Heart left ventricle (tissue), 16 donors: Measurements from ENCODE around the gene ZBTB7C. TPM values are rescaled to one million over a fixed set of nuclear protein-coding genes. Genes with fewer than 3 reads are reported as not detected.

Experiments
- ATAC-seq, 4 donors: fragments of 200-7000 bp; cut with Tn5 transposase; one replicate each; pipeline ENCODE4 v1.9.1; 2020 to 2022; ENCODE audit warnings: moderate library complexity in 4 of 4, mild to moderate bottlenecking in 3 of 4, moderate number of reproducible peaks in 1 of 4
- DNase-seq, 5 donors: peaks; one replicate each; pipeline ENCODE4 v3.0.0-alpha.2; 2020
- H3K27ac ChIP-seq, 12 donors: fragments of 200-600 bp; sonication (generic) in 4 of 12; one replicate each; pipeline versions ENCODE4 v1.5.0 to v1.8.0; 2016 to 2022; ENCODE audit warnings: mild to moderate bottlenecking in 2 of 12
- H3K27me3 ChIP-seq, 9 donors: fragments of 200-600 bp; sonication (generic) in 2 of 9; one replicate each; pipeline versions ENCODE4 v1.5.1 to v1.8.0; 2016 to 2022; ENCODE audit warnings: mild to moderate bottlenecking in 3 of 9
- H3K36me3 ChIP-seq, 9 donors: fragments of 200-600 bp; sonication (generic) in 2 of 9; one replicate each; pipeline versions ENCODE4 v1.5.0 to v1.8.0; 2018 to 2022; ENCODE audit warnings: mild to moderate bottlenecking in 2 of 9
- H3K4me1 ChIP-seq, 12 donors: fragments of 200-600 bp; sonication (generic) in 4 of 12; one replicate each; pipeline versions ENCODE4 v1.5.0 to v1.8.0; 2016 to 2022; ENCODE audit warnings: mild to moderate bottlenecking in 3 of 12
- H3K4me3 ChIP-seq, 12 donors: fragments of 200-600 bp; sonication (generic) in 4 of 12; one replicate each; pipeline versions ENCODE4 v1.5.0 to v1.8.0; 2017 to 2022; ENCODE audit warnings: mild to moderate bottlenecking in 9 of 12, moderate library complexity in 4 of 12
- H3K9me3 ChIP-seq, 12 donors: fragments of 200-600 bp; sonication (generic) in 4 of 12; one replicate each; pipeline versions ENCODE4 v1.5.0 to v1.8.0; 2016 to 2022; ENCODE audit warnings: mild to moderate bottlenecking in 1 of 12
- POLR2A ChIP-seq, 2 donors: fragments of 450-650 bp; IDR thresholded peaks; one replicate each; pipeline ENCODE4 v1.6.1; 2017; ENCODE audit warnings: antibody characterized with exemption in 2 of 2, mild to moderate bottlenecking in 2 of 2, moderate library complexity in 2 of 2
- WGBS, 4 donors: extraction: QIAGEN DNeasy Blood & Tissue Kit in 2 of 4; methylation state at CpG; one replicate each; pipeline versions ENCODE4 v1.1.5 to v1.1.7; 2013 to 2018; 5-methylcytosine and 5-hydroxymethylcytosine counted together
- intact Hi-C, 10 donors: fragments of 100-400 bp; cut with DNase I; formaldehyde crosslinking; loops; one replicate each; pipeline versions ENCODE4 v1.11.1 to v1.14.2; 2022
- polyA plus RNA-seq, 2 donors: library from polyadenylated mRNA; stranded (reverse); fragments of 200-250 nt; gene quantifications; one replicate each; pipeline ENCODE4 v1.2.3, GENCODE V29; 2013
- total RNA-seq, 9 donors: library from RNA; depleted of rRNA in 2 of 9; stranded (reverse); fragments of >200 nt in 2 of 9; fragmentation: NEBNext Ultra II Directional in 3 of 9; extraction: Animal tissue kit (Norgen Biotek cat#: 25700) in 3 of 9; gene quantifications; one replicate each; pipeline versions ENCODE4 v1.1.0 to v1.2.4, GENCODE V29; 2016 to 2023
- TF ChIP-seq, protein P1 (sequence below), 12 donors: fragments of 200-600 bp; sonication (generic) in 4 of 12; IDR thresholded peaks; one replicate each; pipeline versions ENCODE4 v1.5.0 to v1.8.0; 2018 to 2022; ENCODE audit warnings: antibody characterized with exemption in 12 of 12, mild to moderate bottlenecking in 5 of 12
- donor health status: ischemic (EF 13 %, LVEDD 7.1; RV severe dilation, severe dysfunction).
- donor health status: healthy with polysubstance abuse.
- donor health status: DM: no; HTN: yes; CAD: no.
- donor health status: DM: no; HTN: no; CAD: no.
- donor health status: ischemic (EF 25% LVEDD 6.9; RV normal size, moderate dysfunction).
- donor health status: ischemic (EF 25% LVEDD 5.7; RV mildly dilated, moderate dysfunction).
- donor health status: healthy.
- donor health status: DM: yes; HTN: yes; CAD: no.
- donor health status: ischemic (EF 35%, LVEDD 5.7; RV mildly dilated, moderate dysfunction).
- donor health status: nonischemic (EF 11% LVEDD 7.7; RV severe dilation, severe dysfunction).
- donor health status: DM: yes; HTN: yes; CAD: no.
- donor health status: PGD.
- donor health status: ischemic (EF 29% LVEDD 5.4; RV normal size, mild dysfunction).
- donor health status: nonischemic (EF 23%, LVEDD 6.1; RV moderate dilation, normal function).

Gene ZBTB7C
- total and polyA plus RNA-seq, 11 donors, result 0.68 to 7.5 (median 2.3) TPM

GRCh38 chr18:48059455-48060010 is 349.6 kb downstream of the ZBTB7C start:
- ATAC-seq, result no peak
- Histone ChIP-seq H3K4me3 (no peak overlapping the region), H3K27me3 (peaks cover 0 to 3% (median 0%) of the 10 kb centered on the region in 9 donors), H3K9me3 (no peaks in the 10 kb centered on the region), H3K36me3 (no peaks in the 10 kb centered on the region), H3K4me1 (peaks cover 0 to 3% (median 0%) of the 10 kb centered on the region in 12 donors), H3K27ac (no peak overlapping the region)
- intact Hi-C loops, result no loop called here
- TF ChIP-seq, protein P1, sequence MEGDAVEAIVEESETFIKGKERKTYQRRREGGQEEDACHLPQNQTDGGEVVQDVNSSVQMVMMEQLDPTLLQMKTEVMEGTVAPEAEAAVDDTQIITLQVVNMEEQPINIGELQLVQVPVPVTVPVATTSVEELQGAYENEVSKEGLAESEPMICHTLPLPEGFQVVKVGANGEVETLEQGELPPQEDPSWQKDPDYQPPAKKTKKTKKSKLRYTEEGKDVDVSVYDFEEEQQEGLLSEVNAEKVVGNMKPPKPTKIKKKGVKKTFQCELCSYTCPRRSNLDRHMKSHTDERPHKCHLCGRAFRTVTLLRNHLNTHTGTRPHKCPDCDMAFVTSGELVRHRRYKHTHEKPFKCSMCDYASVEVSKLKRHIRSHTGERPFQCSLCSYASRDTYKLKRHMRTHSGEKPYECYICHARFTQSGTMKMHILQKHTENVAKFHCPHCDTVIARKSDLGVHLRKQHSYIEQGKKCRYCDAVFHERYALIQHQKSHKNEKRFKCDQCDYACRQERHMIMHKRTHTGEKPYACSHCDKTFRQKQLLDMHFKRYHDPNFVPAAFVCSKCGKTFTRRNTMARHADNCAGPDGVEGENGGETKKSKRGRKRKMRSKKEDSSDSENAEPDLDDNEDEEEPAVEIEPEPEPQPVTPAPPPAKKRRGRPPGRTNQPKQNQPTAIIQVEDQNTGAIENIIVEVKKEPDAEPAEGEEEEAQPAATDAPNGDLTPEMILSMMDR (IDR thresholded peaks at IDR 0.05), result no peak
- no peak for TF ChIP-seq POLR2A (IDR thresholded peaks at IDR 0.05)
- DNase-seq, result no peak
- 43 to 53% (median 50%) methylated on average over 5 of the region's 5 CpGs for WGBS, 4 donors

- H3K4me3 ChIP-seq, result no peak overlapping the region
- no peaks in the 10 kb centered on the region for H3K36me3 ChIP-seq
- TF ChIP-seq, protein P1 (IDR thresholded peaks at IDR 0.05), result no peak
- TF ChIP-seq POLR2A (IDR thresholded peaks at IDR 0.05), result no peak
- no peak overlapping the region for H3K27ac ChIP-seq
- no peaks in the 10 kb centered on the region for H3K9me3 ChIP-seq
- H3K4me1 ChIP-seq, result peaks cover 0 to 5% (median 0%) of the 10 kb centered on the region in 12 donors
- intact Hi-C loops, result no loop called here
- no peak for ATAC-seq
- WGBS, 4 donors, result 87 to 94% (median 92%) methylated on average over 6 of the region's 6 CpGs
- DNase-seq, result no peak
- peaks cover 0 to 3% (median 0%) of the 10 kb centered on the region in 9 donors for H3K27me3 ChIP-seq
These were observed 350.7 kb downstream of the ZBTB7C start for GRCh38 chr18:48058486-48058885.

DNA sequence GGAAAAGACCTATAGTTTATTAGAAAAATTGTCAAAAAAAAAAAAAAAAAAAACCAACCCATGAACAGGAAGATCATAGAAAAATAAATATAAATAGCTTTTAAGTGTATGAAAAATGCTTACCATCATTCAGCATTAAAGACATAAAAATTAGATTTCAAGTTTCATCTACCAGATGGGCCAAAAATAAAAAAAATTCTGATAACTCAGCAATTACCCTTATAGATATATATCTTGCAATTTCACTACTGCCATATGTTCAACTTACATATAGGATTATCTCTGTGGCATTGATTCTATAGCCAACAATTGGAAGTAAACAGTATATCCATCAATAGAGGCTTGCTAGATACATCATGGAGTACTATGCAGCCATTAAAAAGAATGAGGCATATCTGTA is 352.2 kb downstream of the ZBTB7C start:
- DNase-seq, result no peak
- TF ChIP-seq, protein P1 (IDR thresholded peaks at IDR 0.05), result no peak
- intact Hi-C loops, result no loop called here
- H3K4me1 ChIP-seq, result peaks cover 0 to 5% (median 0%) of the 10 kb centered on the region in 12 donors
- peaks cover 0 to 3% (median 0%) of the 10 kb centered on the region in 9 donors for H3K27me3 ChIP-seq
- no peaks in the 10 kb centered on the region for H3K36me3 ChIP-seq
- H3K27ac ChIP-seq, result no peak overlapping the region
- no peak for ATAC-seq
- H3K4me3 ChIP-seq, result no peak overlapping the region
- no peaks in the 10 kb centered on the region for H3K9me3 ChIP-seq

DNA sequence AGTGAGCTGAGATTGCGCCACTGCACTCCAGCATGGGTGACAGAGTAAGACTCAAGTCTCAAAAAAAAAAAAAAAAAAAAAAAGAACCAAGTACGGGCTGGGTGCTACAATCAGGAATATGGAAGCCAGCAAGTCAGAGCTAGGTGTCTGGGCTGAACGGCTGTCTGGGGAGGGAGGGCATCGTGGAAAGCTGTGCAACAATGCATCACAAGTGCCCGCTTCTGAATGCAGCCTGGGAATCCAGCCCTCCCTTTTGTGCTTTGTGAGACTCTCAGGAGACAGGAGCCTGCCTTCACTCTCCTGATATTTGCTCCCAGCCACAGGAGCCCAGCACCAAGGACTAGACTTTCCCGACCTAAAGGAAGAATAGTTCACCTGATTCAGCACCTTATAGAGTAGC is 353.8 kb downstream of the ZBTB7C start:
- no peak for ATAC-seq
- intact Hi-C loops, result no loop called here
- no peak for DNase-seq
- no peaks in the 10 kb centered on the region for H3K9me3 ChIP-seq
- WGBS, 4 donors, result 84 to 89% (median 87%) methylated on average over 6 of the region's 6 CpGs
- TF ChIP-seq, protein P1 (IDR thresholded peaks at IDR 0.05), result no peak
- no peak for TF ChIP-seq POLR2A (IDR thresholded peaks at IDR 0.05)
- no peak overlapping the region for H3K4me3 ChIP-seq
- H3K27ac ChIP-seq, result no peak overlapping the region
- H3K4me1 ChIP-seq, result peaks cover 0 to 5% (median 0%) of the 10 kb centered on the region in 12 donors
- H3K27me3 ChIP-seq, result peaks cover 0 to 3% (median 0%) of the 10 kb centered on the region in 9 donors
- H3K36me3 ChIP-seq, result no peaks in the 10 kb centered on the region
